IPS-18c (cell line): ENCODE measurements around the gene RPAP2.
A peak's percentile ranks its signal among the peaks of the same experiment; 100 is the strongest.
"Not testable (repeated sequence)": the region's sequence is repeated elsewhere in the genome, so short reads cannot be mapped to it uniquely, and the experiment has no call there.

Source experiments
- H3K4me3 ChIP-seq: 2 replicates; pipeline ENCODE4 v1.7.0; 2013; ENCODE audit warnings: low read depth, mild to moderate bottlenecking, low read length, moderate library complexity; ENCODE audit not compliant: insufficient read depth
- H3K9me3 ChIP-seq: one replicate; pipeline ENCODE4 v1.6.1; 2013; ENCODE audit warnings: mild to moderate bottlenecking, low read length, moderate library complexity; ENCODE audit not compliant: control insufficient read depth, insufficient read depth

Gene RPAP2

DNA sequence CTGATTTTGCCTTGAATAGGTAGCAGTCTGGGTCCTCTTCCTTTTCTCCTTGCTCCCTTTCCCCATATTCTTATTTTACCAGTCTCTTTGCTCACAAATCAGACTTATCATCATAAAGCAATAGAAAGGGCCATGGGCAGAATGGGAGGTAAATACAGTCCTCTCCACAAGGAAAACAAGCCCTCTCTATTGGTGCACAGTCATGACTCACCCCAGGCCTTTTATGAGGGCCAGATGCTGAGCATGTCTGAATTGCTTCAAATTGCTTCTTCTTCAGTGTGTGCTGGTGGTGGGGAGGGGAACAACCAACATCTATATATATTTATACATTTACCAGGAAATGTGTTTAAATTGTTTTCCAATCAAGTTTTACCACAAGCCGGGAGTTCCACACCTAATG lies 112.7 kb downstream of the RPAP2 start:
- Histone ChIP-seq H3K9me3 (no peaks in the 10 kb centered on the region), H3K4me3 (no peak overlapping the region)

DNA sequence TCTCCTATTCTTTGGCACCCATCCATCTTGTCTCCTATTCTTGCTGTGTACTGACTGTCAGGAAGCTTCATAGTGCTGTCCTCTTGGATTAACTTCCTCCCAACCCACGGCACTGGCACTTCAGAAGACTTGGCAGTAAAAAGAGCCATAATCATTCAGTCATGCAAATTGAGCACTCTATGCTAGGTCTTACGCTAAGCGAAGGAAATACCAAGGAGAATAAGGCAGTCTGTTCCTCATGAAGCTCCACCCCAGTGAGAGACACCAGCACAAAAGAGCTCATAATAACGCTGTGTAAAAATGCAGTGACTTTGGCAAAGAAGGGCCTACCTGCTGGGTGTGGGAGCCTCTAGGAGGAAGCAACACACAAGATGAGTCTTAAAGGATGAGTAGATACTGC lies 120.8 kb downstream of the RPAP2 start:
- peaks cover 2% of the 10 kb centered on the region for H3K9me3 ChIP-seq
- H3K4me3 ChIP-seq, result no peak overlapping the region

DNA sequence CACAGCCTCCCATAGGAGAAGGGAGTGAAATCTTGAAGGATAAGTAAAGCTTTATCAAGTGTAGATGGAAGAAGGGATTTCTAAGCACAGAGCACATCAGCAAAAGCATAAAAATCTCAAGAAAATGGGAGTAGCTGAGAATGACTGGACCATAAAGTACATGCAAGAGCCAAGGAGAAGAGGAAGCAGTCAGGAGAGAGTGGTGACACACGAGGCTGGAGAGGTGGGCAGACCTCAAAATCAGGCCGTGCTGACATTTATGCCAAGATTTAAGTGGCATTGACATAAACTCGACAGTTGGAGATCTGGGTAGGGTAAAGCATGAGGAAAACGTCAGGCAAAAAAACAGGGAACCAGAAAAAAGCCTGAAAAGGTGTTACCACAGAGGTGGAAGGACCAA lies 125.5 kb downstream of the RPAP2 start:
- Histone ChIP-seq H3K9me3 (peaks cover 2% of the 10 kb centered on the region), H3K4me3 (no peak overlapping the region)

DNA sequence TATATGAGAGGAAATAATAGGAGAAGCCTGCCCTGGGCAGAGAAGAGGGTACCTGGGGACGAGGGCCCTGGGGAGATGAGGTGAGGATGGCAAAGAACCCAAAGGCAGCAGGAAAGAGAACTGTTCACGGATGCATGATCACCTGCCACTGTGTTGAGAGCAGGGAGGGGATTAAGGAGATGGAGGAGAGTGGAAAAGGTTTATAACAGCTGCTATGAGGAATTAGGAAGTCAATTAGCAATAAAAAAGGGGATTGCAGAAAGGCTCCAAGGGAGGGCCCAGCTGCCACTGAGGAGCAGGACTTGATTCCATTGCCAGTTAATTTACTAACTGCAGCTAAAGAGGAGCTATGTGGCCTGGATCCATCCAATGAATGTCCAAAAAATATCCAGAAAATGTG lies 126.8 kb downstream of the RPAP2 start:
- H3K9me3 ChIP-seq, result peaks cover 2% of the 10 kb centered on the region
- H3K4me3 ChIP-seq, result no peak overlapping the region

DNA sequence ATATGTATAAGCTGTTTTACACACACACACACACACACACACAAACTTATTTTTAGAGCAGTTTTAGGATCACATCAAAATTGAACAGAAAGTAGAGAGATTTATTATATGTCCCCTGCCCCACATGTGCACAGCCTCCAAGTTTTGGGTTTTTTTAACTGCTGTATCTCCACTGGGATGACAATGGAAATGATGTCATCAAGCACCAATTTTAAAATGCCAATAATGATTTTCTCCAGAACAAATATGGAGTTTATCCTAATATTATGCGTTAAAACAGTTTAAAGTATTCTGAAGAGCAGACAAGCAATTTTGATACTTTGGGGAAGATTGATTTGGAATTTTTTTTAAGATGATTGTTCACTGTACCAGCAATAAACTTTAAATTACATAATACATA lies 131.2 kb downstream of the RPAP2 start:
- peaks cover 2% of the 10 kb centered on the region for H3K9me3 ChIP-seq
- no peak overlapping the region for H3K4me3 ChIP-seq

DNA sequence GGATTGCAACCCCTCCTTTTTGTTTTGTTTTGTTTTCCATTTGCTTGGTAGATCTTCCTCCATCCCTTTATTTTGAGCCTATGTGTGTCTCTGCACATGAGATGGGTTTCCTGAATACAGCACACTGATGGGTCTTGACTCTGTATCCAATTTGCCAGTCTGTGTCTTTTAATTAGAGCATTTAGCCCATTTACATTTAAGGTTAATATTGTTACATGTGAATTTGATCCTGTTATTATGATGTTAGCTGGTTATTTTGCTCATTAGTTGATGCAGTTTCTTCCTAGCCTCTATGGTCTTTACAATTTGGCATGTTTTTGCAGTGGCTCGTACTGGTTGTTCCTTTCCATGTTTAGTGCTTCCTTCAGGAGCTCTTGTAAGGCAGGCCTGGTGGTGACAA lies 135.7 kb downstream of the RPAP2 start:
- not testable (repeated sequence) for H3K4me3 ChIP-seq, H3K9me3 ChIP-seq

DNA sequence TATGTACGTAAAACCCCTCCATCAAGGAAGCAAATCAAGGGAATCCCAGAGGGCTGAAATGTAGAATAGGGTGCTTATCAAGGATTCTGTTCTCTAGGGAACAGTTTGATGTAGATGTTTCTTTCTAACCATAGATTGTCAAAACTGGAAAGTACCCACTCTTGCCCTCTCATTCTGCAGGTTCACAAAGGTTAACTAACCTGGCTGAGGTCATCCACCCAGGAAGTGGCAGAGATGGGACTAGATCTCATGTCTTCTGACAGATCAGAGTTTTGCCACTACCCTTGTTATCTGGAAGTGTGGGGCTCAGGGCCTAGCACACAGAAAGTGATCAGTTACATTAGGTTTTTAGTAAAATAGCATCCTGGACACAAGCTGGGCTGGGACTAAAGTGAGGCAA lies 140.4 kb downstream of the RPAP2 start:
- Histone ChIP-seq H3K9me3 (peaks cover 6% of the 10 kb centered on the region), H3K4me3 (no peak overlapping the region)

DNA sequence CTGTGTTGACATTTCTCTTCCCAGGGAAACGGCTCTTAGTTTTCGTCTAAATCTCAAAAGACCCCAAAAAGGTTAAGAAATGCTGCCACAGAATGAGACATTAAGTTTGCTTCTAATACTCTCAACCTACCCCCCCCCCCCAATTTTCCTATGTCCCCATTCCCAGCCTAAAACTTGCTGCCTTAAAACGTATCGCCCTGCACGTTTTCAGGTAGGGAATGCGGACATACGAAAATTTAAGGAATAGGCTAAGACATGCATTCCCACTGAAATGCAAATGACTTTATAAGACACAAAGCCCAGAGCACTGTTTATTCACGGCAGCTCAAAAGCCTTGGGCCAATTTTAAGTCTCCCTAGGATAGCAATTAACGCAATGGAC lies 142.4 kb downstream of the RPAP2 start:
- peak overlapping the region; percentile 36; the same call in 1 of the 2 replicates for H3K4me3 ChIP-seq

DNA sequence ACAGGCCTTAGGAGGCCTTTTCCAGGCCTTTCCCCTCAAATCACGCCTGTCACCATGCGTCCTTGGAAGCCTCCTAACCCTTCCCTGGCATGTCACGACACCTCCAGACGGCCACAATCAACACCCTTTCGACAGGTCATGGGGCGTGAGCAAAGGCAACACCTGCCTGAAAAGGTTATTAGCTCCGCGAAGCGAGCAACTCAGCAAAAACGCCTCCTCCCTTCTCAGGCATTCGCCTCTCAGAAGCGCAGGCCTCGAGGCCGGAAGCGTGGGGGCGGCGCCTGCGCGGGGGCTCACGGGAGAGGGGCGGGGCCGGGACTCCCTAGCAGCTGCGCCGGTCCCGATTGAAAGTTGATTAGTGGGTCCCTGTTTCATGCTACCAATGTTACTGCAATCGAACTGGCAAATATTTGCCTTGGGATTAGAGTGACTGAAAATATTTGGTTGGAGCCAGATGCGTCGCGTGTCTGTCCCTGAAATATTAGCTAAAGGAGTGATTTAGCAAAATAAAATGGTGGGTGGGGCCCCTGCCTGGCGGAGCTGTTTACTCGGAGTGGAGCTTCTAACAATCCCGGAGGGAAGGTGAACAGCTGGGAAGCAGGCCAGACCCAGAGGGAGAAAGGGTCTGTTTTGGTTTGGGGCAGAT lies 143.0 kb downstream of the RPAP2 start:
- Histone ChIP-seq H3K4me3 (peak overlapping the region; percentile 36; the same call in 1 of the 2 replicates), H3K9me3 (peaks cover 2% of the 10 kb centered on the region)

More for the DNA sequence above, 142.4 kb downstream of the RPAP2 start:
- H3K9me3 ChIP-seq, result peaks cover 6% of the 10 kb centered on the region

DNA sequence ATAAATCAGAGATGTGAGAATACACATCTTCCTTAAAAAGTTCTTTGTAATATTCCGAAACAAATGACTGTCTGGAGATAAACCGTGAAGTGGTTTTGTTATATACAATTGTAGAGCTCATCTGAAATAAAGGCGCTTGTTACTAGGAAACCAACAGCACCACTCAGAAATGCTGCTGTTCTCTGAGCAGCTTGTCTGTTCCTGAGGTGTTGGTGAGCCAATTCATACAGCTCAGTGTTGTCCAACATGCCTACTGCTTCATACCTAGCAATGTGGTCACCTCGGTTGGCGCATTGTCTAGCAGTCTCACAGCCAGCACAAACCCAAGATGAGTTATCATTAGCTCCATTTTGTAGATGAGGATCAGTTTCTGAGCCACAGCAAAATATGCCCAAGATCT lies 143.5 kb downstream of the RPAP2 start:
- peak overlapping the region; percentile 36; the same call in 1 of the 2 replicates for H3K4me3 ChIP-seq

DNA sequence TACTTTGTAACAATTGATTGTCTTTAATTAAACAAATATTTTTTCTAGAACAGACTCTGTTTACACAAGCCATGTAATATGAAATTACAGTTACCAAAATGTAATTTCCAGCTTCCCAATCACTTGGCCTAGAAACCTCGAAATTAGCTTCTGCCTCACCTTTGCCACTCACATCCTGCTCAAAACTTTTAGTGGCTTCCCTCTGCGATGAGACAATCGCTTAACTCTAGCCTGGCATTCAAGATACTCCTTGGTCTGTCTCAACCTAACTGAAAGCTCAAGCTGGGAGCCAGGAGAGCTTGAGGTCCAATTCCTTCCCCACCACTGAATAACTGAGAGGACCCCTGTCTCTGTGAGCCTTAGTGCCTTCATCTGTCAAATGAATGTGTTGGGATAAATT lies 145.0 kb downstream of the RPAP2 start:
- Histone ChIP-seq H3K4me3 (no peak overlapping the region), H3K9me3 (peaks cover 2% of the 10 kb centered on the region)

More for the DNA sequence above, 143.5 kb downstream of the RPAP2 start:
- H3K9me3 ChIP-seq, result peaks cover 2% of the 10 kb centered on the region

DNA sequence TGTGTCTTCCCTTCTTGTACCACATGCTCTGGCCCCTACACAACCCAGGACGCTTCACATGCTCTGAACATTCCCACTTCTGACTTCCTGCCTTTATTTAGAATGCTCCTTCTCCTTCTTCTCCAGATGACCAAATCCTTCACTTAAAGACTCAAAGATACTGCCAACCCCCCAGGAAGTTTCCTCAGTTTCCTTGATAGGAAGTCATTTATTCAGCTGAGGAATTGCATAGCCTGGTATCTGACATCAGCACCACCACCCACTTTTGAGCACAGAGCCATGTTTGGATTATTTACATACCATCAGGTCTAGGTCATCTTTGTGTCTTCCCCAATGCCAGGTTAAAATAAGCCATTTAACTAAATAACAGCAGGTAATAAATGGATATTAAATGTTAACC lies 145.5 kb downstream of the RPAP2 start:
- no peak overlapping the region for H3K4me3 ChIP-seq
- H3K9me3 ChIP-seq, result peaks cover 2% of the 10 kb centered on the region

DNA sequence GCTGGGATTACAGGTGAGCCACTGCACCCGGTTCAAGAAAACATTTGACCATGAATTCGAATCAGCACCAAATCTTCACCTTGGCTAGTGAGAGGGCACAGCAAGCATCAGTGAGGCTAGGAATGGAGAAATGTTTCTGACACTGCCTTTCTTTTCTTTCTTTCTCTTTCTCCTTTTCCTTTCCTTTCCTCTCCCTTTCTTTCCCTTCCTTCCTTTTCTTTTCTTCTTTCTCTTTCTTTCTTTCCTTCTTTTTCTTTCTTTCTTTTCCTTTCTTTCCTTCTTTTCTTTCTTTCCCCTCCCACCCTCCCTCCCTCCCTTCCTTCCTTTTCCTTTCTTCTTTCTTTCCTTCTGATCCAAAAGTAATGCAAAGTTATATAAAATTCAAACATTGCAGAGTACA lies 147.0 kb downstream of the RPAP2 start:
- H3K4me3 ChIP-seq, result no peak overlapping the region
- peaks cover 2% of the 10 kb centered on the region for H3K9me3 ChIP-seq

DNA sequence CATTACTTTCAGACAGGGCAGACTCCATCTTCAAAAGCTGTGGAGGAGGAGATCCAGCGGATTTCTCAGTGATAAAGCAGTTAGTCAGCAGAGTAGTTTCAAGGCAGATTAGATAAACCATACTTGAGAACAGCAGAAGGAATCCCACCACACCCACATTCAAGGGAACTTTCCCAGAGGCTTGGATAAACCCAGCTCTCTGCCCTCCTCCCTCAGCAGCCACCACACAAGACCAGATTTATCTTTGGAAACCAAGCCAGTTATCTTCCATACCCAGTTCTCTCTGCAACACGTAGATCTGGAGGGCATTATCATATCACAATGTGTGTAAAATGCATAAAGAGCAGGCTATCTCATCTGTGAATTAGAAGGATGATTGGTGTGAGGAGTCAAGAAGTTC lies 147.7 kb downstream of the RPAP2 start:
- no peaks in the 10 kb centered on the region for H3K9me3 ChIP-seq
- H3K4me3 ChIP-seq, result no peak overlapping the region

DNA sequence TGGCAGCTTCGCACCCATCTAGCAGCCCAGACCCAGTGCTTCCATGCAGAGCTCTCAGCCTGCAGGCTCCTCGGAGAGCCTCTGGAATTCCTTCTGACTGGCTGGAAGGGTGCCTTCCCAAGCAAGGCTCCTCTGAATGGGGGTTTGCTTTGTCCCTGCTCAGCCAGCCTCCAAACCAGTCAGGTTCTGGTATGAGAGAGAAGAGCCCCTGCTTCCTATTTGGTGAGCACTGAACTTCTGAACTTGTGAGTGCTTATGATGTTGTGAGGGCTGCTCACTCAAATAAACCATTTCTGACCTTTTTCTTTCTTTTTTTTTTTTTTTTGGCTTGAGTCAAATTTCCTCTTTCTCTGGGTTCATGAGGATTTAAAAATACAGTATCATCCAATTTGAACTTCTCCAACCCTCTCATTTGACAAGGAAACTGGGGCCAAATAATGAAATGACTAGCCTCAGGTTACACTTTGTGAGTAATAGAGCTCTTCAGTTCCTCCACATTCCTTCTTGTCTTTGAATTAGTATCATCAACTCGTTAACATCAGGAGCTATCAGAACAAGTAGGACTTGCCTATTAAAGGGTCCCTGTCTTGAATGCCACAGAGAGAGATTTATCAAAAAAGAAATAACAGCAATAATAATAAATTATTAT lies 148.3 kb downstream of the RPAP2 start:
- Histone ChIP-seq H3K9me3 (no peaks in the 10 kb centered on the region), H3K4me3 (no peak overlapping the region)

DNA sequence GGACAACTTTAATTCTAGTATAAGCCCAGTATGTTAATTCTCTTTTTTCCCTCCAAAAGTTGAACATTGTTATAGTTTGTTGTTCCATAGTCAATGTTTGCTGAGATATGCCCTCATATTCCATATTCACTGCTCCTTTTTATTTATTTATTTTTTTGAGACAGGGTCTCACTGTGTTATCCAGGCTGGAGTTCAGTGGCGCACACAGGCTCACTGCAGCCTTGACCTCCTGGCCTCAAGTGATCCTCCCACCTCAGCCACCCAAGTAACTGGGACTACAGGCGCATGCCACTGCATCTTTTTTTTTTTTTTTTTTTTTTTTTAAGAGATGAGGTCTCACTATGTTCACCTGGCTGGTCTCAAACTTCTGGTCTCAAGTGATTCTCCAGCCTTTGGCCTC lies 149.1 kb downstream of the RPAP2 start:
- no peak overlapping the region for H3K4me3 ChIP-seq
- no peaks in the 10 kb centered on the region for H3K9me3 ChIP-seq
